Karpas-422 (cell line): ENCODE measurements around the gene HOXC9. TPM values are rescaled to one million over a fixed set of nuclear protein-coding genes. Genes with fewer than 3 reads are reported as not detected.

ENCODE experiments used
- DNase-seq: peaks from one replicate; pipeline ENCODE4 v3.0.0-alpha.2; 2015
- H2AFZ ChIP-seq: fragments of 200-600 bp; sonication (generic); 2 replicates; pipeline ENCODE4 v1.6.1; 2014; ENCODE audit warnings: antibody characterized with exemption, low read length, mixed read lengths
- H3K27ac ChIP-seq: fragments of 200-600 bp; sonication (generic); 2 replicates; pipeline ENCODE4 v1.5.1; 2014; ENCODE audit warnings: mild to moderate bottlenecking, low read length, moderate library complexity
- H3K27me3 ChIP-seq: fragments of 200-600 bp; sonication (generic); 2 replicates; pipeline ENCODE4 v1.6.1; 2014; ENCODE audit warnings: low read length, mixed read lengths
- H3K36me3 ChIP-seq: fragments of 200-600 bp; sonication (generic); 2 replicates; pipeline ENCODE4 v1.6.1; 2014; ENCODE audit warnings: low read length, mixed read lengths; ENCODE audit not compliant: insufficient read depth
- H3K4me1 ChIP-seq: fragments of 200-600 bp; sonication (generic); 2 replicates; pipeline ENCODE4 v1.6.1; 2014; ENCODE audit warnings: mild to moderate bottlenecking, low read length, mixed read lengths
- H3K4me2 ChIP-seq: fragments of 200-600 bp; sonication (generic); 2 replicates; pipeline ENCODE4 v1.6.1; 2014; ENCODE audit warnings: low read length, low read depth, mild to moderate bottlenecking; ENCODE audit not compliant: poor library complexity, severe bottlenecking
- H3K4me3 ChIP-seq: fragments of 200-600 bp; sonication (generic); 2 replicates; pipeline ENCODE4 v1.5.1; 2014; ENCODE audit warnings: mild to moderate bottlenecking, antibody characterized with exemption, low read length, mixed read lengths
- H3K79me2 ChIP-seq: fragments of 200-600 bp; sonication (generic); 2 replicates; pipeline ENCODE4 v1.6.1; 2014; ENCODE audit warnings: mild to moderate bottlenecking, low read length, mixed read lengths
- H3K9ac ChIP-seq: fragments of 200-600 bp; sonication (generic); 2 replicates; pipeline ENCODE4 v1.6.0; 2014; ENCODE audit warnings: low read length
- H3K9me2 ChIP-seq: fragments of 200-600 bp; sonication (generic), shearing (Covaris generic); replicated peaks from 2 replicates; pipeline ENCODE4 v1.6.0; 2014; ENCODE audit warnings: mild to moderate bottlenecking, low read length, moderate library complexity; ENCODE audit not compliant: insufficient read depth
- H3K9me3 ChIP-seq: fragments of 300-700, 200-600 bp; sonication (generic); 2 replicates; pipeline ENCODE4 v1.6.1; 2014; ENCODE audit warnings: low read length, mixed read lengths
- H4K20me1 ChIP-seq: fragments of 200-600 bp; sonication (generic); 2 replicates; pipeline ENCODE4 v1.6.1; 2014; ENCODE audit warnings: mild to moderate bottlenecking, antibody characterized with exemption, low read length, low read depth; ENCODE audit not compliant: insufficient read depth
- total RNA-seq: library from RNA; depleted of rRNA; stranded (reverse); fragments of >200 nt; shearing (Covaris generic); gene quantifications from 2 replicates; pipeline ENCODE4 v1.2.3, GENCODE V29; 2014; ENCODE audit warnings: low replicate concordance

The HOXC9 gene
- total RNA-seq, 1 experiment from 2014 or later = not detected

- DNase-seq = no peak
- Histone ChIP-seq H3K36me3 (no peaks in the 10 kb centered on the region), H3K9me3 (no peaks in the 10 kb centered on the region), H3K9ac (no peak overlapping the region), H3K4me3 (no peak overlapping the region), H2AFZ (no peak overlapping the region), H3K4me1 (peaks cover 11% of the 10 kb centered on the region), H3K27me3 (no peaks in the 10 kb centered on the region), H3K27ac (no peak overlapping the region), H3K79me2 (no peaks in the 10 kb centered on the region), H3K9me2 (no peaks in the 10 kb centered on the region), H3K4me2 (no peak overlapping the region), H4K20me1 (no peaks in the 10 kb centered on the region; the same call in 1 of the 2 replicates)
Observed at GRCh38 chr12:53960187-53961024, 39.6 kb upstream of the HOXC9 start.

GRCh38 chr12:53961025-53961761 lies 38.8 kb upstream of the HOXC9 start:
- Histone ChIP-seq H2AFZ (no peak overlapping the region), H3K9ac (no peak overlapping the region), H3K27me3 (no peaks in the 10 kb centered on the region), H3K4me3 (no peak overlapping the region), H3K9me2 (no peaks in the 10 kb centered on the region), H3K4me2 (no peak overlapping the region), H3K9me3 (no peaks in the 10 kb centered on the region), H3K27ac (no peak overlapping the region), H3K4me1 (peaks cover 11% of the 10 kb centered on the region), H3K79me2 (no peaks in the 10 kb centered on the region), H3K36me3 (no peaks in the 10 kb centered on the region), H4K20me1 (no peaks in the 10 kb centered on the region; the same call in 1 of the 2 replicates)
- no peak for DNase-seq

- Histone ChIP-seq H3K4me1 (peaks cover 11% of the 10 kb centered on the region), H3K36me3 (no peaks in the 10 kb centered on the region), H3K79me2 (no peaks in the 10 kb centered on the region), H3K9me3 (no peaks in the 10 kb centered on the region), H3K27me3 (no peaks in the 10 kb centered on the region), H3K9me2 (no peaks in the 10 kb centered on the region), H3K9ac (no peak overlapping the region), H4K20me1 (no peaks in the 10 kb centered on the region; the same call in 1 of the 2 replicates), H3K27ac (no peak overlapping the region), H2AFZ (no peak overlapping the region), H3K4me3 (no peak overlapping the region), H3K4me2 (no peak overlapping the region)
- DNase-seq = no peak
Observed at GRCh38 chr12:53963005-53963404, 37.0 kb upstream of the HOXC9 start.

- H2AFZ ChIP-seq = no peak overlapping the region
- no peaks in the 10 kb centered on the region; the same call in 1 of the 2 replicates for H4K20me1 ChIP-seq
- no peak overlapping the region for H3K9ac ChIP-seq
- H3K36me3 ChIP-seq = no peaks in the 10 kb centered on the region
- H3K9me3 ChIP-seq = no peaks in the 10 kb centered on the region
- no peak overlapping the region for H3K27ac ChIP-seq
- H3K79me2 ChIP-seq = no peaks in the 10 kb centered on the region
- no peak overlapping the region for H3K4me3 ChIP-seq
- H3K4me1 ChIP-seq = peaks cover 11% of the 10 kb centered on the region
- H3K9me2 ChIP-seq = no peaks in the 10 kb centered on the region
- no peaks in the 10 kb centered on the region for H3K27me3 ChIP-seq
- H3K4me2 ChIP-seq = no peak overlapping the region
- DNase-seq = no peak
Observed at GRCh38 chr12:53963434-53964314, 36.3 kb upstream of the HOXC9 start.

- no peak for DNase-seq
- H3K4me3 ChIP-seq = no peak overlapping the region
- H3K27me3 ChIP-seq = no peaks in the 10 kb centered on the region
- H2AFZ ChIP-seq = no peak overlapping the region
- no peaks in the 10 kb centered on the region; the same call in 1 of the 2 replicates for H4K20me1 ChIP-seq
- peaks cover 11% of the 10 kb centered on the region for H3K4me1 ChIP-seq
- H3K36me3 ChIP-seq = no peaks in the 10 kb centered on the region
- H3K9me3 ChIP-seq = no peaks in the 10 kb centered on the region
- H3K9me2 ChIP-seq = no peaks in the 10 kb centered on the region
- H3K27ac ChIP-seq = no peak overlapping the region
- H3K9ac ChIP-seq = no peak overlapping the region
- H3K79me2 ChIP-seq = no peaks in the 10 kb centered on the region
- H3K4me2 ChIP-seq = no peak overlapping the region
Observed at GRCh38 chr12:53964315-53964713, 35.6 kb upstream of the HOXC9 start.

GRCh38 chr12:53965281-53966084 lies 34.5 kb upstream of the HOXC9 start:
- Histone ChIP-seq H3K9me2 (no peaks in the 10 kb centered on the region), H2AFZ (no peak overlapping the region), H3K27ac (no peak overlapping the region), H3K9me3 (no peaks in the 10 kb centered on the region), H3K4me2 (no peak overlapping the region), H3K4me3 (no peak overlapping the region), H3K79me2 (no peaks in the 10 kb centered on the region), H4K20me1 (no peaks in the 10 kb centered on the region; the same call in 1 of the 2 replicates), H3K4me1 (peaks cover 11% of the 10 kb centered on the region), H3K36me3 (no peaks in the 10 kb centered on the region), H3K27me3 (no peaks in the 10 kb centered on the region), H3K9ac (no peak overlapping the region)
- DNase-seq = no peak

- Histone ChIP-seq H4K20me1 (no peaks in the 10 kb centered on the region; the same call in 1 of the 2 replicates), H3K27ac (no peak overlapping the region), H3K4me1 (peaks cover 11% of the 10 kb centered on the region), H3K36me3 (no peaks in the 10 kb centered on the region), H2AFZ (no peak overlapping the region), H3K27me3 (no peaks in the 10 kb centered on the region), H3K4me2 (no peak overlapping the region), H3K4me3 (no peak overlapping the region), H3K79me2 (no peaks in the 10 kb centered on the region), H3K9me2 (no peaks in the 10 kb centered on the region), H3K9me3 (no peaks in the 10 kb centered on the region), H3K9ac (no peak overlapping the region)
- DNase-seq = no peak
Observed at GRCh38 chr12:53966085-53966384, 33.9 kb upstream of the HOXC9 start.
